ENCODE data around the gene THRAP3. TPM values are rescaled to one million over a fixed set of nuclear protein-coding genes. Genes with fewer than 3 reads are reported as not detected.
A peak's percentile ranks its signal among the peaks of the same experiment; 100 is the strongest.

The THRAP3 gene
- total and polyA plus RNA-seq, 2 experiments from 2014 or later, result 127 to 161 TPM

DNA sequence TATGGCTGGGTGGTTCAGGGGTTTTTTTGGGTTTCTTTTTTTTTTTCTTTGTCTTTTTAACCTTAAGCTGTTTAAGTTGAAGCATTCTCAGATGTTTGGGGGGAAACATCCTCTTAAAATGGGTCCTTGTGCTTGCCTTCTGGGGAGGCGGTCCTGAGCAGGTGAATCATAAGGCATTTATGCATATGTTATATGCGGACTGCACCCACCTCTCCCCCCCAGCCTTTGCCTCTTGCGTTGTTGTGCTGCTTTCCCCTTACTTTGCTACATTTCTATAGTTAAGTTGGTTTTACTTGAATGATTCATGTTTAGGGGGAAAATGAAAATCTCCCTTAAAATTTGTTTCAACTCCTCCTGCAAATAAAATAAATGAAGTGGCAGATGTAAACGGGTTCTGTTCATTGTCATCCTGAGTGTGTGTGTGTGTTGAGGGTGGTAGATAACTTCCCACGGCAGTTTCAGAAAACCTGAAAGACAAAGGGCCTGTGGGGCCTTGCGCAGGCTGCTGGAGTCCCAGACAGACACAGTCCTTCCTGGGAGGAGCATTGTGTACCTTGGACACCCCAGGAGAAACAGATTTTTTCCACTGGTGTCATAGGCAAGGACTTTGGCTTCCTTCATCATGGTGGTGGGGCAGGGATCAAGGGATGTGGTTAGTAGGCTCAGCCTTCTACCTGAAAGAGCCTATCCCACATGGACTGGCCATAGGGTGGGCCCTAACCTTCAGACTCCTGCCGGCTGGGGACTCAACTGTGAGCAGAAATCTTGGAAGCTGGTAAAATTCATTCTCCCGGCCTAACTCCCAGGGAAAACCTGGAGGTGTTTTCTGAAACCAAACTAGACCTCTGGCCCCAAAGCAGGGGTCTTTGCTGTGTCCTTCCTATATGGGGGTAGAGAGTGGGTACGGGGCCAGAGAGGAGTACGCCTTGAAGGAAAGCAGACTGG, 81.0 kb downstream of the THRAP3 start (continued):
- TF ChIP-seq, protein P1, sequence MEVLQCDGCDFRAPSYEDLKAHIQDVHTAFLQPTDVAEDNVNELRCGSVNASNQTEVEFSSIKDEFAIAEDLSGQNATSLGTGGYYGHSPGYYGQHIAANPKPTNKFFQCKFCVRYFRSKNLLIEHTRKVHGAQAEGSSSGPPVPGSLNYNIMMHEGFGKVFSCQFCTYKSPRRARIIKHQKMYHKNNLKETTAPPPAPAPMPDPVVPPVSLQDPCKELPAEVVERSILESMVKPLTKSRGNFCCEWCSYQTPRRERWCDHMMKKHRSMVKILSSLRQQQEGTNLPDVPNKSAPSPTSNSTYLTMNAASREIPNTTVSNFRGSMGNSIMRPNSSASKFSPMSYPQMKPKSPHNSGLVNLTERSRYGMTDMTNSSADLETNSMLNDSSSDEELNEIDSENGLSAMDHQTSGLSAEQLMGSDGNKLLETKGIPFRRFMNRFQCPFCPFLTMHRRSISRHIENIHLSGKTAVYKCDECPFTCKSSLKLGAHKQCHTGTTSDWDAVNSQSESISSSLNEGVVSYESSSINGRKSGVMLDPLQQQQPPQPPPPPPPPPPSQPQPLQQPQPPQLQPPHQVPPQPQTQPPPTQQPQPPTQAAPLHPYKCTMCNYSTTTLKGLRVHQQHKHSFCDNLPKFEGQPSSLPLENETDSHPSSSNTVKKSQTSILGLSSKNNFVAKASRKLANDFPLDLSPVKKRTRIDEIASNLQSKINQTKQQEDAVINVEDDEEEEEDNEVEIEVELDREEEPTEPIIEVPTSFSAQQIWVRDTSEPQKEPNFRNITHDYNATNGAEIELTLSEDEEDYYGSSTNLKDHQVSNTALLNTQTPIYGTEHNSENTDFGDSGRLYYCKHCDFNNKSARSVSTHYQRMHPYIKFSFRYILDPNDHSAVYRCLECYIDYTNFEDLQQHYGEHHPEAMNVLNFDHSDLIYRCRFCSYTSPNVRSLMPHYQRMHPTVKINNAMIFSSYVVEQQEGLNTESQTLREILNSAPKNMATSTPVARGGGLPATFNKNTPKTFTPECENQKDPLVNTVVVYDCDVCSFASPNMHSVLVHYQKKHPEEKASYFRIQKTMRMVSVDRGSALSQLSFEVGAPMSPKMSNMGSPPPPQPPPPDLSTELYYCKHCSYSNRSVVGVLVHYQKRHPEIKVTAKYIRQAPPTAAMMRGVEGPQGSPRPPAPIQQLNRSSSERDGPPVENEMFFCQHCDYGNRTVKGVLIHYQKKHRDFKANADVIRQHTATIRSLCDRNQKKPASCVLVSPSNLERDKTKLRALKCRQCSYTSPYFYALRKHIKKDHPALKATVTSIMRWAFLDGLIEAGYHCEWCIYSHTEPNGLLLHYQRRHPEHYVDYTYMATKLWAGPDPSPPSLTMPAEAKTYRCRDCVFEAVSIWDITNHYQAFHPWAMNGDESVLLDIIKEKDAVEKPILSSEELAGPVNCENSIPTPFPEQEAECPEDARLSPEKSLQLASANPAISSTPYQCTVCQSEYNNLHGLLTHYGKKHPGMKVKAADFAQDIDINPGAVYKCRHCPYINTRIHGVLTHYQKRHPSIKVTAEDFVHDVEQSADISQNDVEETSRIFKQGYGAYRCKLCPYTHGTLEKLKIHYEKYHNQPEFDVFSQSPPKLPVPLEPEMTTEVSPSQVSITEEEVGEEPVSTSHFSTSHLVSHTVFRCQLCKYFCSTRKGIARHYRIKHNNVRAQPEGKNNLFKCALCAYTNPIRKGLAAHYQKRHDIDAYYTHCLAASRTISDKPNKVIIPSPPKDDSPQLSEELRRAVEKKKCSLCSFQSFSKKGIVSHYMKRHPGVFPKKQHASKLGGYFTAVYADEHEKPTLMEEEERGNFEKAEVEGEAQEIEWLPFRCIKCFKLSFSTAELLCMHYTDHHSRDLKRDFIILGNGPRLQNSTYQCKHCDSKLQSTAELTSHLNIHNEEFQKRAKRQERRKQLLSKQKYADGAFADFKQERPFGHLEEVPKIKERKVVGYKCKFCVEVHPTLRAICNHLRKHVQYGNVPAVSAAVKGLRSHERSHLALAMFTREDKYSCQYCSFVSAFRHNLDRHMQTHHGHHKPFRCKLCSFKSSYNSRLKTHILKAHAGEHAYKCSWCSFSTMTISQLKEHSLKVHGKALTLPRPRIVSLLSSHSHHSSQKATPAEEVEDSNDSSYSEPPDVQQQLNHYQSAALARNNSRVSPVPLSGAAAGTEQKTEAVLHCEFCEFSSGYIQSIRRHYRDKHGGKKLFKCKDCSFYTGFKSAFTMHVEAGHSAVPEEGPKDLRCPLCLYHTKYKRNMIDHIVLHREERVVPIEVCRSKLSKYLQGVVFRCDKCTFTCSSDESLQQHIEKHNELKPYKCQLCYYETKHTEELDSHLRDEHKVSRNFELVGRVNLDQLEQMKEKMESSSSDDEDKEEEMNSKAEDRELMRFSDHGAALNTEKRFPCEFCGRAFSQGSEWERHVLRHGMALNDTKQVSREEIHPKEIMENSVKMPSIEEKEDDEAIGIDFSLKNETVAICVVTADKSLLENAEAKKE (CRISPR knock-in tag; IDR thresholded peaks at IDR 0.05), result no peak
- no peak for TF ChIP-seq JUNB (IDR thresholded peaks at IDR 0.05; ENCODE audit: unreplicated experiment)
- TF ChIP-seq STAT1 (IDR thresholded peaks at IDR 0.05; ENCODE audit: unreplicated experiment), result no peak
- no peak for TF ChIP-seq CREB1 (CRISPR knock-in tag; IDR thresholded peaks at IDR 0.05; ENCODE audit: low read depth)

DNA sequence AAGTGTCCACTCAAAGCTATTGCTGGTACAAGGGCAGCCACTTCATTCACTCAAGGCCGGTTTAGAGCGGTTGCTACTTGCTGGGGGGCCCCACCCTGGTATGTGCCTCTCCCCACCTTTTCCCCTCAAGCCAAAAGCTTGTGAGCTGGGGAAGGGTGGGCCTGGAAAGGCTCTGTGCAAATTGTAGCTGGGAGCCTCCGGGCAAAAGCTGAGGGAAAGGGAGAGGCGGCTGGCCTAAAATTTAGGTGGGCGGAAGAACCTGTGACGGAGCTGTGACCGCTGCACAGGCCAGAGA, 81.6 kb downstream of the THRAP3 start:
- H3K36me3 Mint-ChIP-seq (ENCODE audit: low read depth), result peaks cover 58% of the 10 kb centered on the region
- ATAC-seq (no peak), DNase-seq (ENCODE audit: low spot score) (no peak)
- H3K27me3 Mint-ChIP-seq (ENCODE audit: insufficient read depth, low read depth, poor library complexity), result peaks cover 14% of the 10 kb centered on the region
- Histone ChIP-seq H3K27ac (ENCODE audit: low read depth) (peak overlapping the region; percentile 93), H3K4me1 (ENCODE audit: insufficient read depth) (peaks cover 12% of the 10 kb centered on the region), H3K4me3 (peak overlapping the region; percentile 76), H3K4me2 (peak overlapping the region; percentile 81), H3K9me2 (ENCODE audit: insufficient read depth) (no peaks in the 10 kb centered on the region), H4K20me1 (replicated peaks; ENCODE audit: insufficient read depth) (peaks cover 12% of the 10 kb centered on the region), H3K36me3 (ENCODE audit: insufficient read depth) (peaks cover 21% of the 10 kb centered on the region), H3K27me3 (ENCODE audit: insufficient read depth) (no peaks in the 10 kb centered on the region), H2AFZ (no peak overlapping the region), H3F3A (replicated peaks; ENCODE audit: low read depth) (peaks cover 12% of the 10 kb centered on the region), H3K79me2 (replicated peaks; ENCODE audit: insufficient read depth) (no peaks in the 10 kb centered on the region)
- peaks cover 13% of the 10 kb centered on the region for H3K4me1 Mint-ChIP-seq
- peak overlapping the region; percentile 93 for H3K4me3 Mint-ChIP-seq
- peak overlapping the region; percentile 84 for H3K27ac Mint-ChIP-seq
- H3K9me3 Mint-ChIP-seq, result no peaks in the 10 kb centered on the region
- no peak for TF ChIP-seq ZNF114 (CRISPR knock-in tag; IDR thresholded peaks at IDR 0.05)
- TF ChIP-seq, protein P2, sequence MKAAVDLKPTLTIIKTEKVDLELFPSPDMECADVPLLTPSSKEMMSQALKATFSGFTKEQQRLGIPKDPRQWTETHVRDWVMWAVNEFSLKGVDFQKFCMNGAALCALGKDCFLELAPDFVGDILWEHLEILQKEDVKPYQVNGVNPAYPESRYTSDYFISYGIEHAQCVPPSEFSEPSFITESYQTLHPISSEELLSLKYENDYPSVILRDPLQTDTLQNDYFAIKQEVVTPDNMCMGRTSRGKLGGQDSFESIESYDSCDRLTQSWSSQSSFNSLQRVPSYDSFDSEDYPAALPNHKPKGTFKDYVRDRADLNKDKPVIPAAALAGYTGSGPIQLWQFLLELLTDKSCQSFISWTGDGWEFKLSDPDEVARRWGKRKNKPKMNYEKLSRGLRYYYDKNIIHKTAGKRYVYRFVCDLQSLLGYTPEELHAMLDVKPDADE (IDR thresholded peaks at IDR 0.05), result no peak
- no peak for TF ChIP-seq POLR2AphosphoS5 (IDR thresholded peaks at IDR 0.05; ENCODE audit: low read depth)
- no peak for TF ChIP-seq EZH2phosphoT487 (IDR thresholded peaks at IDR 0.05; ENCODE audit: unreplicated experiment)
- TF ChIP-seq ZNF331 (CRISPR knock-in tag; IDR thresholded peaks at IDR 0.05; ENCODE audit: low read depth), result no peak
- TF ChIP-seq JUNB (IDR thresholded peaks at IDR 0.05; ENCODE audit: unreplicated experiment), result no peak
- TF ChIP-seq, protein P3, sequence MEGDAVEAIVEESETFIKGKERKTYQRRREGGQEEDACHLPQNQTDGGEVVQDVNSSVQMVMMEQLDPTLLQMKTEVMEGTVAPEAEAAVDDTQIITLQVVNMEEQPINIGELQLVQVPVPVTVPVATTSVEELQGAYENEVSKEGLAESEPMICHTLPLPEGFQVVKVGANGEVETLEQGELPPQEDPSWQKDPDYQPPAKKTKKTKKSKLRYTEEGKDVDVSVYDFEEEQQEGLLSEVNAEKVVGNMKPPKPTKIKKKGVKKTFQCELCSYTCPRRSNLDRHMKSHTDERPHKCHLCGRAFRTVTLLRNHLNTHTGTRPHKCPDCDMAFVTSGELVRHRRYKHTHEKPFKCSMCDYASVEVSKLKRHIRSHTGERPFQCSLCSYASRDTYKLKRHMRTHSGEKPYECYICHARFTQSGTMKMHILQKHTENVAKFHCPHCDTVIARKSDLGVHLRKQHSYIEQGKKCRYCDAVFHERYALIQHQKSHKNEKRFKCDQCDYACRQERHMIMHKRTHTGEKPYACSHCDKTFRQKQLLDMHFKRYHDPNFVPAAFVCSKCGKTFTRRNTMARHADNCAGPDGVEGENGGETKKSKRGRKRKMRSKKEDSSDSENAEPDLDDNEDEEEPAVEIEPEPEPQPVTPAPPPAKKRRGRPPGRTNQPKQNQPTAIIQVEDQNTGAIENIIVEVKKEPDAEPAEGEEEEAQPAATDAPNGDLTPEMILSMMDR (conservative IDR thresholded peaks at IDR 0.05; ENCODE audit: low read depth in 2 of 2), result no peak
